Thymus (tissue), 11 donors: ENCODE data around the gene HOPX. TPM values are rescaled to one million over a fixed set of nuclear protein-coding genes. Genes with fewer than 3 reads are reported as not detected.
"Not testable (repeated sequence)": the region's sequence is repeated elsewhere in the genome, so short reads cannot be mapped to it uniquely, and the experiment has no call there.

Source experiments
- DNase-seq, 9 donors: peaks; one replicate each; pipeline ENCODE4 v3.0.0-alpha.2; 2013; ENCODE audit warnings: low spot score in 9 of 9, low read depth in 6 of 9, missing footprints in 1 of 9
- H3K27ac ChIP-seq, 2 donors: one replicate each; pipeline ENCODE4 v1.5.1; 2013; ENCODE audit warnings: control low read depth in 1 of 2, low read depth in 1 of 2, low read length in 1 of 2, mild to moderate bottlenecking in 1 of 2, moderate library complexity in 1 of 2
- H3K27me3 ChIP-seq, 2 donors: one replicate each; pipeline ENCODE4 v1.5.1; 2013; ENCODE audit warnings: low read length in 1 of 2; ENCODE audit not compliant: control insufficient read depth in 2 of 2, insufficient read depth in 1 of 2
- H3K36me3 ChIP-seq, 2 donors: one replicate each; pipeline ENCODE4 v1.5.1; 2013; ENCODE audit warnings: low read length in 1 of 2, mild to moderate bottlenecking in 1 of 2, moderate library complexity in 1 of 2; ENCODE audit not compliant: control insufficient read depth in 2 of 2, insufficient read depth in 2 of 2
- H3K4me1 ChIP-seq, 2 donors: one replicate each; pipeline ENCODE4 v1.5.1; 2013; ENCODE audit warnings: low read length in 2 of 2; ENCODE audit not compliant: control insufficient read depth in 2 of 2, insufficient read depth in 2 of 2
- H3K4me3 ChIP-seq, 2 donors: one replicate each; pipeline ENCODE4 v1.5.1; 2013; ENCODE audit warnings: low read length in 2 of 2, control low read depth in 1 of 2, mild to moderate bottlenecking in 1 of 2
- H3K9me3 ChIP-seq, 2 donors: one replicate each; pipeline ENCODE4 v1.5.1; 2013; ENCODE audit warnings: low read length in 1 of 2, mild to moderate bottlenecking in 1 of 2; ENCODE audit not compliant: control insufficient read depth in 2 of 2, insufficient read depth in 1 of 2
- WGBS: extraction: QIAGEN DNeasy Blood & Tissue Kit; methylation state at CpG from one replicate; pipeline ENCODE4 v1.1.7; 2013; 5-methylcytosine and 5-hydroxymethylcytosine counted together
- polyA plus RNA-seq: library from polyadenylated mRNA; stranded (reverse); fragments of 200-250 nt; gene quantifications from one replicate; pipeline ENCODE4 v1.2.3, GENCODE V29; 2013
- total RNA-seq: library from RNA; stranded (reverse); fragments of 120-200 nt; gene quantifications from one replicate; pipeline ENCODE4 v1.2.4, GENCODE V29; 2013
- donor health status: healthy.

HOPX gene
- total and polyA plus RNA-seq, 2 donors: 5.9 to 99.6 TPM

DNA sequence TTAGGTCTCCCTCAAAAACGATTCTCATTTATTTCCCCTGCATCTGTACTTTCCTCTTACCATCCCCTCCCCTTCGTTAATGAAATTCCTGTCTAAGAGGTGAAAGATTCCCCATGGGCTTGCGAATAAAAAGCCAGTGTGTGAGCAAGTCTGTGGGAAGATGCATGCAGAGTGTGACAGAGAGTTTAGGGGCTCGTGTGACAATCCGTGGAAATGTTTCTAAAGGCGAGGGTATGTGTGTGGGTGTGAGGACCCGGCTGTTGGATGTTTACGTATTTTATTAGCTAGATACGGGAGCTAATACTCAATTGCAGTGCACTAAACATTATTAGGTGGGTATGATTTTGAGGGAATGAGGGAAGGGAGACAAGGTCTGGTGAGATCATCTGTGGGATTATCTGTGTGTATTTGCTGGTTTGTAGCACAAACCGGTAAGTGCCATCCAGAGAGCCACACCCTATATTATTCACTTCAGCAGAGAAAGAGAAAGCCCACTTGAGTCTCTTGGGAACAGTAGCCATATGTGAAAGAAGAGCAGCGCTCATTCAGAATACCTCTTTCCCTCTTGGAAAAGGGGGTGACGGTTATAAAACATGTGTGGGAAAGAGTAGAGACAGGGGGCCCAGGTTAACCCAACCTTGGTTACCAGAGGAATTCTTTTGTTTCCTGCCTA is 893 bp upstream of the HOPX start:
- no peak overlapping the region for H3K27ac ChIP-seq
- H3K4me1 ChIP-seq: no peaks in the 10 kb centered on the region
- WGBS: 86% methylated on average over 12 of the region's 12 CpGs
- H3K36me3 ChIP-seq: no peaks in the 10 kb centered on the region
- DNase-seq: no peak
- no peak overlapping the region for H3K4me3 ChIP-seq
- H3K27me3 ChIP-seq: no peaks in the 10 kb centered on the region
- H3K9me3 ChIP-seq: no peaks in the 10 kb centered on the region

DNA sequence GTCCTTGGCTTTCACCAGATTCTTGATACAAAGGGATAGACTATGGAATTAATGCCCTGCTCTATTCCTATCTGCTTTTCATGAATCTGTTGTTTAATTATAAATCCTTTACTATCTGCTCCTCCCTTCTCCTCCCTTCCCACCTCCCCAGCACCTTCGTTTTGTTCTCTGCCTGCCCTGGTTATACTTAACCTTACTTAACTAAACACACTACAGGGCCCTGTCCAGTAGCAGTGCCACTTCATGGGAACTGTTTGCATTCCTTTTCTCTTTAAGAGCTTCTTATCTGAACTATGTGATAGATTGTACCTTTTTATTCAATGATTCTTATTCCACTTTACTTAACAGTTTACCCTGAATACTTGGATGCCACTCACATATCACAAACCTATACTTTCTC is 830 bp downstream of the HOPX start:
- no peaks in the 10 kb centered on the region for H3K36me3 ChIP-seq
- H3K27ac ChIP-seq: no peak overlapping the region
- 83% methylated on average over 1 of the region's 1 CpG for WGBS
- no peak overlapping the region for H3K4me3 ChIP-seq
- H3K9me3 ChIP-seq: no peaks in the 10 kb centered on the region
- H3K4me1 ChIP-seq: no peaks in the 10 kb centered on the region
- no peak for DNase-seq
- H3K27me3 ChIP-seq: no peaks in the 10 kb centered on the region

GRCh38 chr4:56677711-56678110 is 3.4 kb downstream of the HOPX start:
- Histone ChIP-seq H3K27ac (no peak overlapping the region), H3K9me3 (no peaks in the 10 kb centered on the region), H3K27me3 (no peaks in the 10 kb centered on the region), H3K4me1 (no peaks in the 10 kb centered on the region), H3K4me3 (no peak overlapping the region), H3K36me3 (no peaks in the 10 kb centered on the region)
- DNase-seq: no peak
- WGBS: 80% methylated on average over 4 of the region's 4 CpGs

GRCh38 chr4:56674984-56675383 is 6.1 kb downstream of the HOPX start:
- DNase-seq: no peak
- WGBS: 96% methylated on average over 3 of the region's 3 CpGs
- H3K27ac ChIP-seq: no peak overlapping the region

DNA sequence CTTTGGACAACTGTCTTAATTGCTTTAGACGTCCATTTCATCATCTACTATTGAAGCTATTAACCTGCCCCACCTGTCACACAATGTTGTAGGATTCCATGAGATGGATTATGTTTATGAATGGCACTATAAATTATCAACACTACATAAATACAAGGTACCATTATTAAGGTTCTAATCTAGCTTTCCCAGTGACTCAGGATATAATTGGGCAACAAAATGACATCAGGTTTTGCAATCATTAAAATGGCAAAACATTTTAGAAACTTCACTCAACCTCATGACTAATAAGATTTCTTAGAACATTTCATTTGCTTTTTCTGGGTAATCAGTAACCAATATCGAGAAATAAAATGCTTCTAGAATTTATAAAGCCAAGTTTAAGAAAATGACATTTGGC is 9.2 kb downstream of the HOPX start:
- Histone ChIP-seq H3K27me3 (no peaks in the 10 kb centered on the region), H3K4me1 (no peaks in the 10 kb centered on the region), H3K27ac (no peak overlapping the region), H3K36me3 (no peaks in the 10 kb centered on the region), H3K9me3 (peaks cover 0 to 3% of the 10 kb centered on the region in 2 donors), H3K4me3 (no peak overlapping the region)
- DNase-seq: no peak
- 93% methylated on average over 2 of the region's 2 CpGs for WGBS

More at GRCh38 chr4:56674984-56675383, 6.1 kb downstream of the HOPX start:
- Histone ChIP-seq H3K9me3 (no peaks in the 10 kb centered on the region), H3K4me3 (no peak overlapping the region), H3K27me3 (no peaks in the 10 kb centered on the region), H3K36me3 (no peaks in the 10 kb centered on the region), H3K4me1 (no peaks in the 10 kb centered on the region)

GRCh38 chr4:56671373-56671772 is 9.7 kb downstream of the HOPX start:
- 91% methylated on average over 1 of the region's 1 CpG for WGBS
- H3K9me3 ChIP-seq: peaks cover 0 to 3% of the 10 kb centered on the region in 2 donors
- no peaks in the 10 kb centered on the region for H3K4me1 ChIP-seq
- H3K27ac ChIP-seq: no peak overlapping the region
- no peaks in the 10 kb centered on the region for H3K27me3 ChIP-seq
- DNase-seq: no peak
- no peak overlapping the region for H3K4me3 ChIP-seq
- no peaks in the 10 kb centered on the region for H3K36me3 ChIP-seq

- 98% methylated on average over 4 of the region's 4 CpGs for WGBS
- H3K4me1 ChIP-seq: no peaks in the 10 kb centered on the region
Measured at GRCh38 chr4:56668267-56668666, 12.8 kb downstream of the HOPX start.

GRCh38 chr4:56667396-56667795 is 13.7 kb downstream of the HOPX start:
- not testable (repeated sequence) for H3K4me3 ChIP-seq, H3K27ac ChIP-seq, H3K36me3 ChIP-seq, H3K4me1 ChIP-seq, DNase-seq, H3K9me3 ChIP-seq, H3K27me3 ChIP-seq
- 93% methylated on average over 1 of the region's 1 CpG for whole genome bisulfite sequencing

More at GRCh38 chr4:56668267-56668666, 12.8 kb downstream of the HOPX start:
- Histone ChIP-seq H3K27ac (no peak overlapping the region), H3K4me3 (no peak overlapping the region), H3K27me3 (no peaks in the 10 kb centered on the region), H3K36me3 (no peaks in the 10 kb centered on the region), H3K9me3 (peaks cover 0 to 3% of the 10 kb centered on the region in 2 donors)
- DNase-seq: no peak

DNA sequence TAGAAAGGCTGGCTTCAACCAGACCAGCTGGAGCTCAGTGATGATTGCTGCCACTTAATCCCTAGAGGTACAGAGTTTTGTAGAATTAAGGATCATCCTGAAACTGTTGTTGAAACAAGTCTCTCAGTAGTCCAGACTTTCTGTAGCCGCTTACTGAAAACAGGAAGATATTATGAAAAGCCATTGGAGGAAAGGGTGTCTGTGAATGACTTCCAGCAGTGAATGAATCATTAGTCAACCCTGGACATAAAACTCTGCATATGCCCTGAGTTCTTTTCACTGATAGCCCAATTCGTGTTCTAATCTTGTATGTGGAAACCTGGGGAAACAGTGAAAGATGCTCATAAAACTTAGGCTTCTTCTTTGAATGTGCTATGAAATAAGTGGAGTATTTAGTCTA is 14.8 kb downstream of the HOPX start:
- H3K4me3 ChIP-seq: no peak overlapping the region
- DNase-seq: no peak
- WGBS: 43% methylated on average over 2 of the region's 2 CpGs
- no peaks in the 10 kb centered on the region for H3K36me3 ChIP-seq
- no peak overlapping the region for H3K27ac ChIP-seq
- no peaks in the 10 kb centered on the region for H3K27me3 ChIP-seq
- H3K9me3 ChIP-seq: peaks cover 0 to 3% of the 10 kb centered on the region in 2 donors
- no peaks in the 10 kb centered on the region for H3K4me1 ChIP-seq
